ENCODE results near the gene PPP1R18. TPM values are rescaled to one million over a fixed set of nuclear protein-coding genes. Genes with fewer than 3 reads are reported as not detected.

PPP1R18 gene
- total and polyA plus RNA-seq, 2 of the 4 experiments (the other 2 are of a cell fraction), result 31.9 to 134 TPM

DNA sequence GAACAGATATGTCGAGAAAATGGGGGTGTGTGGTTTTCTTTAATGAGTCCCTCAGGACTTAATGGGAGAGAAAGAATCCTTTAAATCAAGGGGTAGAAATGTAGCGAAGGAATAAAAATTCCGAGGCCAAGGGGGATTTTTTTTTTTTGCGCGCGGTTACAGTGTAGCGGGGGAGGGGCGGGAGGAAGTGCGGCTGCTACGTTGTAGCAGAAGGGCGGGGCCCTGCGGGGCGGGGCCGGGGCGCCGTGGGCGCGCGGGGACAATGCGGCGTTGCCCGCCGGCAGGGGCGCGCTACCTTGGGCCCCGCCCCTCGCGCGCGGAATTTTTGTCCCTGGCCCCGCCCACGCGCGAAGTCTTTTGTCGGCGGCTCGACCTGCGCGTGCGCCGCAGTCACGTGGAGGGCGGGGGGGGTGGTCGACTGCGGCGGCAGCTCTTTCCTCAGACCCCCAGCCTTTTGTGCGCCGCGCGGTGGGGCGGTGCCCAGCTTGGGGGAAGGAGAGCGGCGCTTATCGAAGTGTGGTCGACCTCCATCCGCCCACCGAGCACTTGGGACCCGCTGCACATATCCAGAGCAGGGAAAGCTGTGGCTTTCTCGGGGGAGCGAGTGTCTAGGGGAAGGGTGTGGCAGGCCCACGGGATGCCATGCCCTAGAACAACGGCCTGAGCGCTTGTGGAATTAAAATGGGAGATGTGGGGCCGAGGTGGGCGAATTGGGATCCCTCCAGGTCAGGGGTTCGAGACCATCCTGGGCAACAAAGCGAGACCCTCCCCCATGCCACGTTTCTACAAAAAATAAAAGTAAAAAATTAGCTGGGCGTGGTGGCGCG is 35.0 kb upstream of the PPP1R18 start:
- DNase-seq (peak; percentile 87), ATAC-seq (ENCODE audit: low read depth) (peak; percentile 40)
- H3K9me1 ChIP-seq (ENCODE audit: insufficient read depth, low read length), result peaks cover 10% of the 10 kb centered on the region
- CTCF ChIA-PET, result interaction anchor here (1.6 to 1.7 kb wide), 2 partner anchors 41 to 43 kb away, joined by 3 to 12 read pairs; no protein-coding TSS in a partner anchor
- in situ Hi-C loops (cut with MboI; ENCODE audit: low sequenced_read_pairs) (loop anchor here (5.0 kb wide), 1 partner anchor 39 kb away; no protein-coding TSS in a partner anchor), intact Hi-C loops (cut with micrococcal nuclease) (loop anchor here (1.0 to 2.0 kb wide), 4 partner anchors 35 to 105 kb away; partner anchors contain the start of genes MRPS18B, PPP1R10 and PPP1R18), dilution Hi-C loops (cut with HindIII; ENCODE audit: low sequenced_read_pairs, unreplicated experiment) (no loop called here)
- 1% methylated on average over 24 of the region's 71 CpGs; no CpG with 5 or more reads in 1 of the 2 experiments for WGBS, 2 experiments (ENCODE audit: extremely low coverage in 2 of 2, insufficient read length in 1 of 2)
- H3K18ac ChIP-seq (ENCODE audit: low read depth, low read length), result peak overlapping the region; percentile 35
- H2AK5ac ChIP-seq (ENCODE audit: low read depth, low read length), result peak overlapping the region; percentile 89
- H4K20me1 ChIP-seq (ENCODE audit: insufficient read depth, low read length), result peaks cover 49% of the 10 kb centered on the region
- peak overlapping the region; percentile 89 for H3K4ac ChIP-seq (ENCODE audit: low read depth, low read length)
- no peaks in the 10 kb centered on the region for H3K9me3 ChIP-seq (ENCODE audit: control insufficient read depth, insufficient read depth, low read length)
- peak overlapping the region; percentile 97 for H3K9ac ChIP-seq (ENCODE audit: low read depth, low read length)
- H4K91ac ChIP-seq (ENCODE audit: insufficient read depth, low read depth, low read length), result peak overlapping the region; percentile 84
- H3K14ac ChIP-seq (replicated peaks; ENCODE audit: low read depth, low read length), result peak overlapping the region; percentile 98
- H3K4me2 ChIP-seq (ENCODE audit: low read depth, low read length), result peak overlapping the region; percentile 88
- H3K4me3 ChIP-seq (ENCODE audit: insufficient read depth, low read depth, low read length), result peak overlapping the region; percentile 92
- no peaks in the 10 kb centered on the region for H3K27me3 ChIP-seq (ENCODE audit: control insufficient read depth, insufficient read depth, low read length)
- peak overlapping the region; percentile 92 for H3K23ac ChIP-seq (ENCODE audit: low read depth, low read length)
- peak overlapping the region; percentile 91 for H2BK5ac ChIP-seq (ENCODE audit: low read depth, low read length, poor library complexity, severe bottlenecking)
- no peak overlapping the region for H2BK20ac ChIP-seq (ENCODE audit: low read depth, low read length)
- H3K27ac ChIP-seq (ENCODE audit: insufficient read depth, low read length), result peak overlapping the region; percentile 98
- no TSS peak for BruUV-seq (replicated peaks)
- peaks cover 37% of the 10 kb centered on the region for H3K36me3 ChIP-seq (ENCODE audit: control insufficient read depth, insufficient read depth, low read length)
- H3K79me1 ChIP-seq (ENCODE audit: low read depth in 1 of 2, low read length in 2 of 2), result peaks cover 13 to 41% of the 10 kb centered on the region in 2 experiments
- H3K4me1 ChIP-seq (ENCODE audit: control insufficient read depth, insufficient read depth, low read length), result peaks cover 4% of the 10 kb centered on the region
- H2BK15ac ChIP-seq (ENCODE audit: low read depth, low read length), result no peak overlapping the region
- H2AFZ ChIP-seq (replicated peaks; ENCODE audit: low read length, poor library complexity), result peak overlapping the region; percentile 78
- peak overlapping the region; percentile 98 for H2AK9ac ChIP-seq (replicated peaks; ENCODE audit: low read depth, low read length, poor library complexity)
- peak overlapping the region; percentile 100 for H3K56ac ChIP-seq (ENCODE audit: extremely low read depth, insufficient read depth, low read length)
- H4K8ac ChIP-seq (ENCODE audit: low read depth in 2 of 2, low read length in 2 of 2), result peak overlapping the region; percentile 49 to 79
- POLR2A ChIA-PET (ENCODE audit: unreplicated experiment), result interaction anchor here (0.6 to 1.9 kb wide), 8 partner anchors 26 to 49 kb away, joined by 3 to 7 read pairs (median 5); no protein-coding TSS in a partner anchor
- H4K5ac ChIP-seq (ENCODE audit: low read depth, low read length), result peak overlapping the region; percentile 80
- H2BK120ac ChIP-seq (ENCODE audit: low read depth, low read length), result peak overlapping the region; percentile 53
- TF ChIP-seq BHLHE40 (IDR thresholded peaks at IDR 0.05; ENCODE audit: low read depth, low read length) (peak; percentile 87), MXI1 (IDR thresholded peaks at IDR 0.05; ENCODE audit: borderline replicate concordance, low read depth, low read length) (peak; percentile 89; the same call in 1 of the 2 replicates), RCOR1 (IDR thresholded peaks at IDR 0.05; ENCODE audit: insufficient replicate concordance, low read length) (no peak), USF2 (IDR thresholded peaks at IDR 0.05; ENCODE audit: low read depth, low read length) (peak; percentile 98), SMC3 (IDR thresholded peaks at IDR 0.05; ENCODE audit: low read depth, low read length) (no peak), RFX5 (IDR thresholded peaks at IDR 0.05; ENCODE audit: low read depth, low read length) (no peak), CHD1 (IDR thresholded peaks at IDR 0.05; ENCODE audit: low read depth, low read length) (no peak; the same call in 1 of the 2 replicates), NFE2L2 (IDR thresholded peaks at IDR 0.05; ENCODE audit: low read depth, low read length) (no peak), MAFK (IDR thresholded peaks at IDR 0.05; ENCODE audit: low read depth, low read length) (no peak), RAD21 (IDR thresholded peaks at IDR 0.05; ENCODE audit: low read length) (no peak; the same call in 1 of the 2 replicates)
- TF ChIP-seq, protein P1, sequence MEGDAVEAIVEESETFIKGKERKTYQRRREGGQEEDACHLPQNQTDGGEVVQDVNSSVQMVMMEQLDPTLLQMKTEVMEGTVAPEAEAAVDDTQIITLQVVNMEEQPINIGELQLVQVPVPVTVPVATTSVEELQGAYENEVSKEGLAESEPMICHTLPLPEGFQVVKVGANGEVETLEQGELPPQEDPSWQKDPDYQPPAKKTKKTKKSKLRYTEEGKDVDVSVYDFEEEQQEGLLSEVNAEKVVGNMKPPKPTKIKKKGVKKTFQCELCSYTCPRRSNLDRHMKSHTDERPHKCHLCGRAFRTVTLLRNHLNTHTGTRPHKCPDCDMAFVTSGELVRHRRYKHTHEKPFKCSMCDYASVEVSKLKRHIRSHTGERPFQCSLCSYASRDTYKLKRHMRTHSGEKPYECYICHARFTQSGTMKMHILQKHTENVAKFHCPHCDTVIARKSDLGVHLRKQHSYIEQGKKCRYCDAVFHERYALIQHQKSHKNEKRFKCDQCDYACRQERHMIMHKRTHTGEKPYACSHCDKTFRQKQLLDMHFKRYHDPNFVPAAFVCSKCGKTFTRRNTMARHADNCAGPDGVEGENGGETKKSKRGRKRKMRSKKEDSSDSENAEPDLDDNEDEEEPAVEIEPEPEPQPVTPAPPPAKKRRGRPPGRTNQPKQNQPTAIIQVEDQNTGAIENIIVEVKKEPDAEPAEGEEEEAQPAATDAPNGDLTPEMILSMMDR (conservative IDR thresholded peaks at IDR 0.05; ENCODE audit: low read depth, low read length), result peak; percentile 54
- TF ChIP-seq, protein P2, sequence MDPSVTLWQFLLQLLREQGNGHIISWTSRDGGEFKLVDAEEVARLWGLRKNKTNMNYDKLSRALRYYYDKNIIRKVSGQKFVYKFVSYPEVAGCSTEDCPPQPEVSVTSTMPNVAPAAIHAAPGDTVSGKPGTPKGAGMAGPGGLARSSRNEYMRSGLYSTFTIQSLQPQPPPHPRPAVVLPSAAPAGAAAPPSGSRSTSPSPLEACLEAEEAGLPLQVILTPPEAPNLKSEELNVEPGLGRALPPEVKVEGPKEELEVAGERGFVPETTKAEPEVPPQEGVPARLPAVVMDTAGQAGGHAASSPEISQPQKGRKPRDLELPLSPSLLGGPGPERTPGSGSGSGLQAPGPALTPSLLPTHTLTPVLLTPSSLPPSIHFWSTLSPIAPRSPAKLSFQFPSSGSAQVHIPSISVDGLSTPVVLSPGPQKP (IDR thresholded peaks at IDR 0.05; ENCODE audit: borderline replicate concordance, low read depth, low read length), result no peak

Data from IMR-90 (cell line).